Muscle of leg (tissue), 11 donors: ENCODE results near the gene PTGR3. TPM values are rescaled to one million over a fixed set of nuclear protein-coding genes. Genes with fewer than 3 reads are reported as not detected.

Source experiments
- DNase-seq: peaks from one replicate; pipeline ENCODE4 v3.0.0; 2013
- H3K27ac ChIP-seq: one replicate; pipeline ENCODE4 v1.5.1; 2013; ENCODE audit warnings: mild to moderate bottlenecking, low read length, control low read depth
- H3K27me3 ChIP-seq: one replicate; pipeline ENCODE4 v1.6.1; 2013; ENCODE audit warnings: low read length; ENCODE audit not compliant: control insufficient read depth, insufficient read depth
- H3K36me3 ChIP-seq: one replicate; pipeline ENCODE4 v1.6.1; 2013; ENCODE audit warnings: low read length; ENCODE audit not compliant: control insufficient read depth, insufficient read depth
- H3K4me1 ChIP-seq: one replicate; pipeline ENCODE4 v1.6.1; 2013; ENCODE audit warnings: low read length; ENCODE audit not compliant: control insufficient read depth, insufficient read depth
- H3K4me3 ChIP-seq: one replicate; pipeline ENCODE4 v1.5.1; 2013; ENCODE audit warnings: low read length, control low read depth
- H3K9me3 ChIP-seq: replicated peaks from 2 replicates; pipeline ENCODE4 v1.6.1; 2013; ENCODE audit warnings: low read depth, low read length; ENCODE audit not compliant: control insufficient read depth
- WGBS: methylation state at CpG from one replicate; pipeline ENCODE4 v1.1.5; 2013; ENCODE audit warnings: missing lambda C conversion rate; ENCODE audit not compliant: insufficient coverage; 5-methylcytosine and 5-hydroxymethylcytosine counted together
- polyA plus RNA-seq, 8 donors: library from polyadenylated mRNA; unstranded; fragments of 120-200 nt; gene quantifications; one replicate each; pipeline versions ENCODE4 v1.2.1 to v1.2.3, GENCODE V29; 2013; ENCODE audit warnings: inconsistent platforms in 1 of 8, low replicate concordance in 1 of 8; ENCODE audit not compliant: insufficient read length in 8 of 8, insufficient read depth in 1 of 8
- total RNA-seq: library from RNA; stranded (reverse); fragments of 120-200 nt; gene quantifications from one replicate; pipeline ENCODE4 v1.2.4, GENCODE V29; 2013

Gene PTGR3
- total and polyA plus RNA-seq, 9 donors: 15.9 to 42.6 (median 33.4) TPM

GRCh38 chr18:75215663-75216062 is 6.7 kb upstream of the PTGR3 start:
- H3K27ac ChIP-seq: peak overlapping the region; percentile 14
- H3K36me3 ChIP-seq: peaks cover 2% of the 10 kb centered on the region
- no peak overlapping the region for H3K4me3 ChIP-seq
- no CpG with 5 or more reads among the region's 4 CpGs for WGBS
- H3K27me3 ChIP-seq: no peaks in the 10 kb centered on the region
- peaks cover 29% of the 10 kb centered on the region for H3K4me1 ChIP-seq
- DNase-seq: no peak
- H3K9me3 ChIP-seq: no peaks in the 10 kb centered on the region

GRCh38 chr18:75214766-75215510 is 6.0 kb upstream of the PTGR3 start:
- peaks cover 32% of the 10 kb centered on the region for H3K4me1 ChIP-seq

GRCh38 chr18:75214332-75214690 is 5.4 kb upstream of the PTGR3 start:
- peaks cover 34% of the 10 kb centered on the region for H3K4me1 ChIP-seq
- WGBS: no CpG with 5 or more reads among the region's 5 CpGs
- H3K27me3 ChIP-seq: no peaks in the 10 kb centered on the region
- peak; percentile 82 for DNase-seq
- peaks cover 2% of the 10 kb centered on the region for H3K36me3 ChIP-seq
- H3K4me3 ChIP-seq: no peak overlapping the region
- no peaks in the 10 kb centered on the region for H3K9me3 ChIP-seq
- peak overlapping the region; percentile 70 for H3K27ac ChIP-seq

More at GRCh38 chr18:75214766-75215510, 6.0 kb upstream of the PTGR3 start:
- no peaks in the 10 kb centered on the region for H3K9me3 ChIP-seq
- DNase-seq: no peak
- WGBS: 73% methylated on average over 8 of the region's 12 CpGs
- no peaks in the 10 kb centered on the region for H3K27me3 ChIP-seq
- no peak overlapping the region for H3K4me3 ChIP-seq
- H3K27ac ChIP-seq: peak overlapping the region; percentile 14
- peaks cover 2% of the 10 kb centered on the region for H3K36me3 ChIP-seq

GRCh38 chr18:75213611-75214331 is 4.8 kb upstream of the PTGR3 start:
- Histone ChIP-seq H3K27ac (peak overlapping the region; percentile 70), H3K4me1 (peaks cover 34% of the 10 kb centered on the region), H3K36me3 (peaks cover 2% of the 10 kb centered on the region), H3K27me3 (no peaks in the 10 kb centered on the region), H3K9me3 (no peaks in the 10 kb centered on the region), H3K4me3 (no peak overlapping the region)
- no CpG with 5 or more reads among the region's 5 CpGs for WGBS
- peak; percentile 85 for DNase-seq

- Histone ChIP-seq H3K27me3 (no peaks in the 10 kb centered on the region), H3K4me1 (peaks cover 32% of the 10 kb centered on the region), H3K4me3 (peak overlapping the region; percentile 75), H3K27ac (peak overlapping the region; percentile 81), H3K36me3 (peaks cover 2% of the 10 kb centered on the region), H3K9me3 (no peaks in the 10 kb centered on the region)
- WGBS: no CpG with 5 or more reads among the region's 5 CpGs
- DNase-seq: peak; percentile 34
Observed at GRCh38 chr18:75212751-75213090, 3.8 kb upstream of the PTGR3 start.

GRCh38 chr18:75211953-75212750 is 3.2 kb upstream of the PTGR3 start:
- Histone ChIP-seq H3K27ac (peak overlapping the region; percentile 81), H3K4me3 (peak overlapping the region; percentile 75), H3K27me3 (no peaks in the 10 kb centered on the region), H3K4me1 (peaks cover 29% of the 10 kb centered on the region), H3K36me3 (peaks cover 2% of the 10 kb centered on the region), H3K9me3 (no peaks in the 10 kb centered on the region)
- peak; percentile 83 for DNase-seq
- 3% methylated on average over 25 of the region's 38 CpGs for WGBS

GRCh38 chr18:75211626-75211952 is 2.6 kb upstream of the PTGR3 start:
- peak overlapping the region; percentile 75 for H3K4me3 ChIP-seq
- no peaks in the 10 kb centered on the region for H3K9me3 ChIP-seq
- H3K27ac ChIP-seq: no peak overlapping the region
- H3K4me1 ChIP-seq: peaks cover 30% of the 10 kb centered on the region
- peaks cover 2% of the 10 kb centered on the region for H3K36me3 ChIP-seq
- no peaks in the 10 kb centered on the region for H3K27me3 ChIP-seq
- DNase-seq: no peak
- under 1% methylated on average over 66 of the region's 66 CpGs for WGBS

GRCh38 chr18:75211002-75211621 is 2.2 kb upstream of the PTGR3 start:
- peaks cover 31% of the 10 kb centered on the region for H3K4me1 ChIP-seq
- H3K4me3 ChIP-seq: peak overlapping the region; percentile 95
- H3K36me3 ChIP-seq: peaks cover 2% of the 10 kb centered on the region
- WGBS: under 1% methylated on average over 61 of the region's 64 CpGs
- DNase-seq: no peak
- H3K27ac ChIP-seq: peak overlapping the region; percentile 98
- no peaks in the 10 kb centered on the region for H3K27me3 ChIP-seq
- H3K9me3 ChIP-seq: no peaks in the 10 kb centered on the region

- DNase-seq: peak; percentile 98
- no CpG with 5 or more reads among the region's 15 CpGs for WGBS
- peaks cover 2% of the 10 kb centered on the region for H3K36me3 ChIP-seq
- no peaks in the 10 kb centered on the region for H3K9me3 ChIP-seq
- peak within 1 kb of the TSS; percentile 95 for H3K4me3 ChIP-seq
- H3K4me1 ChIP-seq: peaks cover 30% of the 10 kb centered on the region
- peak within 1 kb of the TSS; percentile 98 for H3K27ac ChIP-seq
- no peaks in the 10 kb centered on the region for H3K27me3 ChIP-seq
Observed at GRCh38 chr18:75210274-75211001, 1.5 kb upstream of the PTGR3 start, which contains the start of gene TSHZ1. TSS of gene TSHZ1 (plus strand) at chr18:75210797. CDS start at chr18:75211877, 1,080 bp downstream.
